GM12878 (cell line): ENCODE data around the gene C6orf89. TPM values are rescaled to one million over a fixed set of nuclear protein-coding genes. Genes with fewer than 3 reads are reported as not detected.

ENCODE experiments used
- ATAC-seq: fragments of 200-7000 bp; cut with Tn5 transposase; 3 replicates; pipeline ENCODE4 v1.9.1; 2020; ENCODE audit warnings: mild to moderate bottlenecking, moderate library complexity
- BruUV-seq: library from RNA; stranded (reverse); fragments of 400-500 nt; replicated peaks from 2 replicates; lab custom pipeline; 2021; lab: Mats Ljungman, UMichigan
- CTCF ChIA-PET: fragments of 300-600 bp; sonication (Branson Sonifier 250); formaldehyde crosslinking; extraction: SDS; loops from one replicate; lab custom pipeline; 2021; ENCODE audit warnings: inconsistent platforms; lab: Yijun Ruan, JAX
- POLR2A ChIA-PET: fragments of 350-600 bp; formaldehyde crosslinking; extraction: SDS; loops from one replicate; lab custom pipeline; 2021; ENCODE audit warnings: inconsistent platforms; lab: Charles Lee
- RAD21 ChIA-PET: fragments of 300-600 bp; sonication (Branson Sonifier 250); formaldehyde crosslinking; loops from one replicate; lab custom pipeline; 2023; ENCODE audit warnings: antibody characterized with exemption; ENCODE audit not compliant: unreplicated experiment; lab: Charles Lee
- SMC1A ChIA-PET: fragments of 300-600 bp; sonication (Branson Sonifier 250); formaldehyde crosslinking; loops from one replicate; lab custom pipeline; 2023; ENCODE audit not compliant: unreplicated experiment, uncharacterized antibody; lab: Charles Lee
- DNase-seq: peaks from one replicate; pipeline ENCODE4 v3.0.0-alpha.2; 2011; ENCODE audit warnings: low read depth, low spot score
- FAIRE-seq: peaks from 3 replicates; lab custom pipeline; 2011; peaks lifted over from hg19 to GRCh38; lab: Jason Lieb, UNC
- H2AFZ ChIP-seq: 2 replicates; pipeline ENCODE4 v1.6.0; 2011; ENCODE audit warnings: low read depth, low read length, control low read depth; ENCODE audit not compliant: control insufficient read depth
- H3K27ac ChIP-seq: 2 replicates; pipeline ENCODE4 v1.5.1; 2011; ENCODE audit warnings: control low read depth; ENCODE audit not compliant: control insufficient read depth, insufficient read depth
- H3K27me3 ChIP-seq, 2 experiments: replicated peaks in 1 of 2; 2 replicates each; pipeline versions ENCODE4 v1.6.0 to v1.6.1; 2011; ENCODE audit warnings: low read length in 1 of 2; ENCODE audit not compliant: control insufficient read depth in 2 of 2, insufficient read depth in 2 of 2
- H3K36me3 ChIP-seq, 2 experiments: 2 replicates each; pipeline ENCODE4 v1.5.1; 2011; ENCODE audit warnings: low read length in 1 of 2; ENCODE audit not compliant: control insufficient read depth in 2 of 2, insufficient read depth in 2 of 2
- H3K4me1 ChIP-seq: 2 replicates; pipeline ENCODE4 v1.6.1; 2011; ENCODE audit warnings: mild to moderate bottlenecking, low read length, moderate library complexity, mixed read lengths; ENCODE audit not compliant: control insufficient read depth, insufficient read depth
- H3K4me2 ChIP-seq: 2 replicates; pipeline ENCODE4 v1.6.0; 2011; ENCODE audit warnings: control low read depth; ENCODE audit not compliant: control insufficient read depth, insufficient read depth
- H3K4me3 ChIP-seq: fragments of 200-600 bp; sonication (generic); 2 replicates; pipeline ENCODE4 v1.5.1; 2016
- H3K79me2 ChIP-seq: 2 replicates; pipeline ENCODE4 v1.6.0; 2011; ENCODE audit warnings: low read length; ENCODE audit not compliant: control insufficient read depth, insufficient read depth
- H3K9ac ChIP-seq: 2 replicates; pipeline ENCODE4 v1.8.0; 2011; ENCODE audit warnings: low read length, control low read depth, mixed read lengths; ENCODE audit not compliant: control insufficient read depth, insufficient read depth
- H3K9me3 ChIP-seq: replicated peaks from 3 replicates; pipeline ENCODE4 v1.5.1; 2011; ENCODE audit warnings: mild to moderate bottlenecking, low read length; ENCODE audit not compliant: control insufficient read depth, insufficient read depth
- H4K20me1 ChIP-seq: 2 replicates; pipeline ENCODE4 v1.6.0; 2011; ENCODE audit not compliant: control insufficient read depth, insufficient read depth
- EED ChIP-seq: sonication (generic); IDR thresholded peaks from 2 replicates; pipeline ENCODE4 v1.6.1; 2016; ENCODE audit warnings: antibody characterized with exemption, low read depth
- EP300 ChIP-seq, 2 experiments: fragments of 150-350 bp in 1 of 2; IDR thresholded peaks; 2 replicates each; pipeline ENCODE4 v1.6.1; 2011 to 2012; ENCODE audit warnings: low read depth in 2 of 2, low read length in 2 of 2, borderline replicate concordance in 1 of 2, improper control_type of control experiment in 1 of 2, inconsistent platforms in 1 of 2; ENCODE audit not compliant: control insufficient read depth in 1 of 2
- ETV6 ChIP-seq, 2 experiments: fragments of 450-650 bp in 1 of 2; IDR thresholded peaks in 1 of 2; conservative IDR thresholded peaks in 1 of 2; 2 replicates each; pipeline ENCODE4 v1.6.1; 2014; ENCODE audit warnings: antibody characterized with exemption in 1 of 2, borderline replicate concordance in 1 of 2, low read depth in 1 of 2, mild to moderate bottlenecking in 1 of 2, moderate library complexity in 1 of 2
- LARP7 ChIP-seq: fragments of 450-650 bp; IDR thresholded peaks from 2 replicates; pipeline ENCODE4 v1.6.1; 2017; ENCODE audit warnings: mild to moderate bottlenecking
- MYB ChIP-seq: fragments of 150-350 bp; IDR thresholded peaks from 2 replicates; pipeline ENCODE4 v1.6.1; 2014; ENCODE audit warnings: mild to moderate bottlenecking, low read depth, low read length, borderline replicate concordance
- NFXL1 ChIP-seq: fragments of 450-650 bp; IDR thresholded peaks from 2 replicates; pipeline ENCODE4 v1.6.1; 2017; ENCODE audit warnings: antibody characterized with exemption, mild to moderate bottlenecking, borderline replicate concordance
- NFYA ChIP-seq: IDR thresholded peaks from 2 replicates; pipeline ENCODE4 v1.6.1; 2011; ENCODE audit warnings: low read depth, mild to moderate bottlenecking, low read length, improper control_type of control experiment, borderline replicate concordance
- NR2F1 ChIP-seq: fragments of 450-650 bp; conservative IDR thresholded peaks from 2 replicates; pipeline ENCODE4 v1.6.1; 2017; ENCODE audit warnings: mild to moderate bottlenecking
- PAX5 ChIP-seq: IDR thresholded peaks from 2 replicates; pipeline ENCODE4 v1.6.1; 2011; ENCODE audit warnings: low read depth, low read length, borderline replicate concordance
- RB1 ChIP-seq: fragments of 450-650 bp; formaldehyde crosslinking; IDR thresholded peaks from 2 replicates; pipeline ENCODE4 v1.6.1; 2017; ENCODE audit warnings: mild to moderate bottlenecking, borderline replicate concordance
- RCOR1 ChIP-seq: conservative IDR thresholded peaks from 2 replicates; pipeline ENCODE4 v1.6.1; 2012; ENCODE audit warnings: low read depth, low read length, improper control_type of control experiment
- RFX5 ChIP-seq: IDR thresholded peaks from 2 replicates; pipeline ENCODE4 v1.6.1; 2011; ENCODE audit warnings: low read depth, low read length, improper control_type of control experiment
- SP1 ChIP-seq: IDR thresholded peaks from one replicate; pipeline ENCODE4 v1.6.1; 2011; ENCODE audit warnings: low read depth, low read length
- in situ Hi-C: fragments of 300-500 bp; cut with MboI; formaldehyde crosslinking; loops from 9 replicates; pipeline ENCODE4 v1.14.3; 2018; ENCODE audit warnings: mixed read lengths
- intact Hi-C: fragments of 100-400 bp; cut with micrococcal nuclease; formaldehyde crosslinking; loops from one replicate; pipeline ENCODE4 v1.14.2; 2022; ENCODE audit not compliant: unreplicated experiment
- polyA plus RNA-seq, 11 experiments: library from polyadenylated mRNA; depleted of rRNA in 4 of 11; unstranded in 6 of 11; stranded (reverse) in 5 of 11; fragments of >200 nt; fragmentation: Nextera tagmentation in 4 of 11; fragmentation: Illumina TruSeq in 1 of 11; extraction: Ambion mirVana in 4 of 11; extraction: Trizol in 1 of 11; gene quantifications; 1 replicate in 1 of 11; 2 replicates in 10 of 11; pipeline versions ENCODE4 v1.2.1 to v1.2.3, GENCODE V29; 2011 to 2016; ENCODE audit warnings: inconsistent platforms in 2 of 11, missing spikeins in 2 of 11, low read depth in 1 of 11
- total RNA-seq, 4 experiments: library from RNA; depleted of rRNA in 3 of 4; stranded (reverse); fragments of >200 nt in 3 of 4; fragmentation: Illumina TruSeq in 1 of 4; extraction: Trizol in 1 of 4; gene quantifications; 2 replicates each; pipeline versions ENCODE4 v1.2.1 to v1.2.3, GENCODE V29; 2013 to 2021
- TF ChIP-seq, protein P1 (sequence below): fragments of 450-650 bp; IDR thresholded peaks from 2 replicates; pipeline ENCODE4 v1.6.1; 2017; ENCODE audit warnings: borderline replicate concordance
- TF ChIP-seq, protein P2 (sequence below): IDR thresholded peaks from 2 replicates; pipeline ENCODE4 v1.6.1; 2012; ENCODE audit warnings: low read depth, low read length, improper control_type of control experiment
- TF ChIP-seq, protein P3 (sequence below): fragments of 150-350 bp; IDR thresholded peaks from 2 replicates; pipeline ENCODE4 v1.6.1; 2014; ENCODE audit warnings: mild to moderate bottlenecking, low read depth, low read length
- TF ChIP-seq, protein P4 (sequence below): IDR thresholded peaks from 2 replicates; pipeline ENCODE4 v1.6.1; 2012; ENCODE audit warnings: mild to moderate bottlenecking, low read depth, low read length

C6orf89 gene
- total and polyA plus RNA-seq, 10 of the 15 experiments (the other 5 are each of a cell fraction or from before 2014, with no cell fraction given), result 10.8 to 42.7 (median 28.6) TPM

DNA sequence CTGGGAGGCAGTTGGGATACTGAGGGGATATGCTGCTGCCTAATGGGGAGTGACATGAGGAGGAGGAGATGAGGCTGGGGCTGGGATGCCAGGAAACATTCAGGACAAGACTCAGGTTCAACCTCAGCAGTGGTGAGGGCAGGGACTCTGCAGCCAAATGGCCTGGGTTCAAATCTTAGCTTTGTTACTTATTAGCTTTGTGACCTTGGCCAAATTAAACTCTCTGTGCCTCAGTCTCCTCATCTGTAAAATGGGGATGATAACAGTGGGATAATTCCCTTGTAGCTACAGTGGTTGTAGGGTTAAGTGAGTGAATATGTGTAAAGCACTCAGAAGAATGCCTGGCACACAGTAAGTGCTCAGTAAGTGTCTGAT is 70.7 kb downstream of the C6orf89 start:
- CTCF ChIA-PET, result interaction anchor here (1.0 to 3.0 kb wide), 4 partner anchors 48 to 191 kb away, joined by 3 to 12 read pairs (median 4); no protein-coding TSS in a partner anchor
- Histone ChIP-seq H3K36me3 (no peaks in the 10 kb centered on the region), H3K79me2 (no peaks in the 10 kb centered on the region), H4K20me1 (no peaks in the 10 kb centered on the region), H3K9ac (no peak overlapping the region), H3K9me3 (no peaks in the 10 kb centered on the region), H3K4me2 (no peak overlapping the region), H3K4me3 (no peak overlapping the region), H3K27me3 (no peaks in the 10 kb centered on the region), H2AFZ (no peak overlapping the region), H3K4me1 (0 out of 2 replicates have a peak, but pooled peaks cover 3% of the 10 kb centered on the region), H3K27ac (no peak overlapping the region)
- ATAC-seq (no peak), DNase-seq (no peak), FAIRE-seq (no peak)
- RAD21 ChIA-PET, result interaction anchor here (1.0 to 1.4 kb wide), 2 partner anchors 53 to 61 kb away, joined by 3 to 6 read pairs; no protein-coding TSS in a partner anchor
- SMC1A ChIA-PET, result interaction anchor here (1.8 kb wide), 1 partner anchor 62 kb away, joined by 7 read pairs; no protein-coding TSS in a partner anchor
- in situ Hi-C loops, result no loop called here
- intact Hi-C loops, result no loop called here
- BruUV-seq, result no TSS peak
- POLR2A ChIA-PET, result interaction anchor here (1.1 kb wide), 1 partner anchor 9 kb away, joined by 4 read pairs; no protein-coding TSS in a partner anchor
- no peak for TF ChIP-seq NFXL1
- TF ChIP-seq RB1, result no peak
- no peak for TF ChIP-seq NFYA
- no peak for TF ChIP-seq ETV6 (conservative IDR thresholded peaks at IDR 0.05 in 1 of 2, IDR thresholded peaks at IDR 0.05 in 1 of 2; ENCODE audit: borderline replicate concordance in 1 of 2, low read depth in 1 of 2)
- TF ChIP-seq NR2F1, result no peak
- no peak for TF ChIP-seq LARP7
- TF ChIP-seq, protein P1, sequence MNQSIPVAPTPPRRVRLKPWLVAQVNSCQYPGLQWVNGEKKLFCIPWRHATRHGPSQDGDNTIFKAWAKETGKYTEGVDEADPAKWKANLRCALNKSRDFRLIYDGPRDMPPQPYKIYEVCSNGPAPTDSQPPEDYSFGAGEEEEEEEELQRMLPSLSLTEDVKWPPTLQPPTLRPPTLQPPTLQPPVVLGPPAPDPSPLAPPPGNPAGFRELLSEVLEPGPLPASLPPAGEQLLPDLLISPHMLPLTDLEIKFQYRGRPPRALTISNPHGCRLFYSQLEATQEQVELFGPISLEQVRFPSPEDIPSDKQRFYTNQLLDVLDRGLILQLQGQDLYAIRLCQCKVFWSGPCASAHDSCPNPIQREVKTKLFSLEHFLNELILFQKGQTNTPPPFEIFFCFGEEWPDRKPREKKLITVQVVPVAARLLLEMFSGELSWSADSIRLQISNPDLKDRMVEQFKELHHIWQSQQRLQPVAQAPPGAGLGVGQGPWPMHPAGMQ, result no peak
- TF ChIP-seq, protein P2, sequence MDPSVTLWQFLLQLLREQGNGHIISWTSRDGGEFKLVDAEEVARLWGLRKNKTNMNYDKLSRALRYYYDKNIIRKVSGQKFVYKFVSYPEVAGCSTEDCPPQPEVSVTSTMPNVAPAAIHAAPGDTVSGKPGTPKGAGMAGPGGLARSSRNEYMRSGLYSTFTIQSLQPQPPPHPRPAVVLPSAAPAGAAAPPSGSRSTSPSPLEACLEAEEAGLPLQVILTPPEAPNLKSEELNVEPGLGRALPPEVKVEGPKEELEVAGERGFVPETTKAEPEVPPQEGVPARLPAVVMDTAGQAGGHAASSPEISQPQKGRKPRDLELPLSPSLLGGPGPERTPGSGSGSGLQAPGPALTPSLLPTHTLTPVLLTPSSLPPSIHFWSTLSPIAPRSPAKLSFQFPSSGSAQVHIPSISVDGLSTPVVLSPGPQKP, result no peak
- no peak for TF ChIP-seq SP1
- no peak for TF ChIP-seq RCOR1
- no peak for TF ChIP-seq EED
- TF ChIP-seq, protein P3, sequence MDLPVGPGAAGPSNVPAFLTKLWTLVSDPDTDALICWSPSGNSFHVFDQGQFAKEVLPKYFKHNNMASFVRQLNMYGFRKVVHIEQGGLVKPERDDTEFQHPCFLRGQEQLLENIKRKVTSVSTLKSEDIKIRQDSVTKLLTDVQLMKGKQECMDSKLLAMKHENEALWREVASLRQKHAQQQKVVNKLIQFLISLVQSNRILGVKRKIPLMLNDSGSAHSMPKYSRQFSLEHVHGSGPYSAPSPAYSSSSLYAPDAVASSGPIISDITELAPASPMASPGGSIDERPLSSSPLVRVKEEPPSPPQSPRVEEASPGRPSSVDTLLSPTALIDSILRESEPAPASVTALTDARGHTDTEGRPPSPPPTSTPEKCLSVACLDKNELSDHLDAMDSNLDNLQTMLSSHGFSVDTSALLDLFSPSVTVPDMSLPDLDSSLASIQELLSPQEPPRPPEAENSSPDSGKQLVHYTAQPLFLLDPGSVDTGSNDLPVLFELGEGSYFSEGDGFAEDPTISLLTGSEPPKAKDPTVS, result no peak
- no peak for TF ChIP-seq PAX5
- TF ChIP-seq, protein P4, sequence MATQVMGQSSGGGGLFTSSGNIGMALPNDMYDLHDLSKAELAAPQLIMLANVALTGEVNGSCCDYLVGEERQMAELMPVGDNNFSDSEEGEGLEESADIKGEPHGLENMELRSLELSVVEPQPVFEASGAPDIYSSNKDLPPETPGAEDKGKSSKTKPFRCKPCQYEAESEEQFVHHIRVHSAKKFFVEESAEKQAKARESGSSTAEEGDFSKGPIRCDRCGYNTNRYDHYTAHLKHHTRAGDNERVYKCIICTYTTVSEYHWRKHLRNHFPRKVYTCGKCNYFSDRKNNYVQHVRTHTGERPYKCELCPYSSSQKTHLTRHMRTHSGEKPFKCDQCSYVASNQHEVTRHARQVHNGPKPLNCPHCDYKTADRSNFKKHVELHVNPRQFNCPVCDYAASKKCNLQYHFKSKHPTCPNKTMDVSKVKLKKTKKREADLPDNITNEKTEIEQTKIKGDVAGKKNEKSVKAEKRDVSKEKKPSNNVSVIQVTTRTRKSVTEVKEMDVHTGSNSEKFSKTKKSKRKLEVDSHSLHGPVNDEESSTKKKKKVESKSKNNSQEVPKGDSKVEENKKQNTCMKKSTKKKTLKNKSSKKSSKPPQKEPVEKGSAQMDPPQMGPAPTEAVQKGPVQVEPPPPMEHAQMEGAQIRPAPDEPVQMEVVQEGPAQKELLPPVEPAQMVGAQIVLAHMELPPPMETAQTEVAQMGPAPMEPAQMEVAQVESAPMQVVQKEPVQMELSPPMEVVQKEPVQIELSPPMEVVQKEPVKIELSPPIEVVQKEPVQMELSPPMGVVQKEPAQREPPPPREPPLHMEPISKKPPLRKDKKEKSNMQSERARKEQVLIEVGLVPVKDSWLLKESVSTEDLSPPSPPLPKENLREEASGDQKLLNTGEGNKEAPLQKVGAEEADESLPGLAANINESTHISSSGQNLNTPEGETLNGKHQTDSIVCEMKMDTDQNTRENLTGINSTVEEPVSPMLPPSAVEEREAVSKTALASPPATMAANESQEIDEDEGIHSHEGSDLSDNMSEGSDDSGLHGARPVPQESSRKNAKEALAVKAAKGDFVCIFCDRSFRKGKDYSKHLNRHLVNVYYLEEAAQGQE, result no peak
- TF ChIP-seq RFX5, result no peak
- no peak for TF ChIP-seq MYB
- no peak for TF ChIP-seq EP300 (IDR thresholded peaks at IDR 0.05; ENCODE audit: borderline replicate concordance in 1 of 2, control insufficient read depth in 1 of 2, low read depth in 2 of 2, low read length in 2 of 2)
